ENCODE measurements around the gene HUNK.

HUNK gene

DNA sequence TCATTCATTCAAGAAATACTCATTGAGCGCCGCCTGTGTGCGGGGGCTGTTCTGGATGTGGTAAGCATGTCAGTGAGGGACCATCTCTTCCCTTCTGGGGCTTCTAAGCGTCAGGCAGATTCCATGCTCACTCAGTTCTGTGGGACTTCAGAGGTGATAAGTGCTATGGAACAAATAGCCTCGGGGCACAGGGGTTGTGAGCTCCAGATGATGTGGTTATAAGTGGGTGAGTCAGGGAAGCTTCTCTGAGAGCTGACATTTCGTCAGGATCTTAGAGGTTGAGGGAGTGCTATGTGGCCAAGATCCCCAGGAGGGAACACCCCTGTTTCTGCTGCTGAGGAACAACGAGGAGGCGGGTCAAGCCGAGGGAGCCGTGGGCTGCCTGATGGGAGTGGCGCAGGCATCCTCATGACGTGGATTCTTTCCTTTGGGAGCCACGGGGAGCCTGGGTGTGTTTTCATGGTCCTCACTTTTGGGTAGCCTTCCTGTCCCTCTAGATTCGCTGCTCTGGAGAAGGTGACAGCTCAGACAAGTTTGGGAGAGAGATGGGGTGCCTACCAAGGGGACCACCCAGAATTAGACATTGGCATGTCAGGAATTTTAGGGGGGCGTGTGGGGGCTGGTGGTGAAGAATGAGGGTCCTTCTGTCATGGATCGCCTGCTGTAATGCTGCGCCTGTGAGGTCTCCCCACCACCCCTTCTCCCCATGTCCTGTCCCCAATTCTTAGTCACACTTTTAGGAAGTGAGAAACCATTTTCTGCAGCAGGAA, 38.5 kb downstream of the HUNK start:
- no peak for DNase-seq (ENCODE audit: extremely low read depth, insufficient read length)
- Histone ChIP-seq H3K4me3 (replicated peaks; ENCODE audit: low read depth, low read length) (no peak overlapping the region), H3K27me3 (replicated peaks; ENCODE audit: control insufficient read depth, insufficient read depth, low read length) (no peaks in the 10 kb centered on the region), H3K36me3 (ENCODE audit: control insufficient read depth, insufficient read depth, low read length) (no peaks in the 10 kb centered on the region)
- TF ChIP-seq CTCF (IDR thresholded peaks at IDR 0.05; ENCODE audit: insufficient read depth, low read length, poor library complexity, severe bottlenecking): no peak

GRCh38 chr21:31912501-31912900, 39.7 kb downstream of the HUNK start:
- TF ChIP-seq CTCF (IDR thresholded peaks at IDR 0.05; ENCODE audit: insufficient read depth, low read length, poor library complexity, severe bottlenecking): no peak
- H3K36me3 ChIP-seq (ENCODE audit: control insufficient read depth, insufficient read depth, low read length): no peaks in the 10 kb centered on the region
- no peak overlapping the region for H3K4me3 ChIP-seq (replicated peaks; ENCODE audit: low read depth, low read length)
- no peaks in the 10 kb centered on the region for H3K27me3 ChIP-seq (replicated peaks; ENCODE audit: control insufficient read depth, insufficient read depth, low read length)
- no peak for DNase-seq (ENCODE audit: extremely low read depth, insufficient read length)

GRCh38 chr21:31913182-31913608, 40.4 kb downstream of the HUNK start:
- no peak for TF ChIP-seq CTCF (IDR thresholded peaks at IDR 0.05; ENCODE audit: insufficient read depth, low read length, poor library complexity, severe bottlenecking)
- Histone ChIP-seq H3K4me3 (replicated peaks; ENCODE audit: low read depth, low read length) (no peak overlapping the region), H3K27me3 (replicated peaks; ENCODE audit: control insufficient read depth, insufficient read depth, low read length) (no peaks in the 10 kb centered on the region), H3K36me3 (ENCODE audit: control insufficient read depth, insufficient read depth, low read length) (no peaks in the 10 kb centered on the region)
- no peak for DNase-seq (ENCODE audit: extremely low read depth, insufficient read length)

GRCh38 chr21:31914472-31914871, 41.7 kb downstream of the HUNK start:
- Histone ChIP-seq H3K27me3 (replicated peaks; ENCODE audit: control insufficient read depth, insufficient read depth, low read length) (no peaks in the 10 kb centered on the region), H3K36me3 (ENCODE audit: control insufficient read depth, insufficient read depth, low read length) (no peaks in the 10 kb centered on the region), H3K4me3 (replicated peaks; ENCODE audit: low read depth, low read length) (no peak overlapping the region)
- TF ChIP-seq CTCF (IDR thresholded peaks at IDR 0.05; ENCODE audit: insufficient read depth, low read length, poor library complexity, severe bottlenecking): no peak
- no peak for DNase-seq (ENCODE audit: extremely low read depth, insufficient read length)

DNA sequence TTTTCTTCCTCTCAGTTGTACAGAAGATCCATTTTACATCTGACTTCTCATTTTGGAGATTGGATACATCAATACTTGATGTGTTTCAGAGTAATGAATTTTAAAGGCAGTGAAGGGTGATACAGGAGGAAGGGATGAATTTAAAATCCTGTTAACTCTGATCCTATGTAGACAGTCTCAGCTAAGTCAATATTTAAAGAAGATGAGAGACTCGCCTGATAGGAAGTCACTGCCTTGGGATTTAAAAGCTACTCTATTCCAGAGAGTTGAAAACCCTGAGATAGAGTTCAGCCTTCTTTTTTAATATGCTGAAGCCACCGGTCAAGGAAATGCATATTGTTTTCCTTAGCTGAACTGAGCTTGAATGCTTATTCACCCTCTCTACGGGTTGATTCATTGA, 42.7 kb downstream of the HUNK start:
- H3K4me3 ChIP-seq (replicated peaks; ENCODE audit: low read depth, low read length): no peak overlapping the region
- no peaks in the 10 kb centered on the region for H3K36me3 ChIP-seq (ENCODE audit: control insufficient read depth, insufficient read depth, low read length)
- no peak for TF ChIP-seq CTCF (IDR thresholded peaks at IDR 0.05; ENCODE audit: insufficient read depth, low read length, poor library complexity, severe bottlenecking)
- H3K27me3 ChIP-seq (replicated peaks; ENCODE audit: control insufficient read depth, insufficient read depth, low read length): no peaks in the 10 kb centered on the region
- DNase-seq (ENCODE audit: extremely low read depth, insufficient read length): no peak
